ENCODE results near the gene PRDX3. TPM values are rescaled to one million over a fixed set of nuclear protein-coding genes. Genes with fewer than 3 reads are reported as not detected.

The PRDX3 gene
- total and polyA plus RNA-seq, 2 of the 4 experiments (the other 2 are of a cell fraction) = 169 to 187 TPM

- ChIA-PET POLR2A (ENCODE audit: unreplicated experiment) (no interaction called here), CTCF (no interaction called here)
- no peak overlapping the region for H4K5ac ChIP-seq (ENCODE audit: low read depth, low read length)
- TF ChIP-seq BHLHE40 (IDR thresholded peaks at IDR 0.05; ENCODE audit: low read depth, low read length) = no peak
- no peak for TF ChIP-seq CTCF (conservative IDR thresholded peaks at IDR 0.05; ENCODE audit: low read depth, low read length)
- TF ChIP-seq POLR2A (IDR thresholded peaks at IDR 0.05; ENCODE audit: low read depth, low read length) = no peak
- TF ChIP-seq, protein P1, sequence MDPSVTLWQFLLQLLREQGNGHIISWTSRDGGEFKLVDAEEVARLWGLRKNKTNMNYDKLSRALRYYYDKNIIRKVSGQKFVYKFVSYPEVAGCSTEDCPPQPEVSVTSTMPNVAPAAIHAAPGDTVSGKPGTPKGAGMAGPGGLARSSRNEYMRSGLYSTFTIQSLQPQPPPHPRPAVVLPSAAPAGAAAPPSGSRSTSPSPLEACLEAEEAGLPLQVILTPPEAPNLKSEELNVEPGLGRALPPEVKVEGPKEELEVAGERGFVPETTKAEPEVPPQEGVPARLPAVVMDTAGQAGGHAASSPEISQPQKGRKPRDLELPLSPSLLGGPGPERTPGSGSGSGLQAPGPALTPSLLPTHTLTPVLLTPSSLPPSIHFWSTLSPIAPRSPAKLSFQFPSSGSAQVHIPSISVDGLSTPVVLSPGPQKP (IDR thresholded peaks at IDR 0.05; ENCODE audit: borderline replicate concordance, low read depth, low read length) = no peak
- no peak for TF ChIP-seq SMC3 (IDR thresholded peaks at IDR 0.05; ENCODE audit: low read depth, low read length)
- TF ChIP-seq NFE2L2 (IDR thresholded peaks at IDR 0.05; ENCODE audit: low read depth, low read length) = no peak
- no peak for TF ChIP-seq RFX5 (IDR thresholded peaks at IDR 0.05; ENCODE audit: low read depth, low read length)
- no peak for TF ChIP-seq MAZ (IDR thresholded peaks at IDR 0.05; ENCODE audit: borderline replicate concordance, low read depth, low read length)
- no peak for TF ChIP-seq RAD21 (IDR thresholded peaks at IDR 0.05; ENCODE audit: low read length)
- no peak for TF ChIP-seq MXI1 (IDR thresholded peaks at IDR 0.05; ENCODE audit: borderline replicate concordance, low read depth, low read length)
- TF ChIP-seq RCOR1 (IDR thresholded peaks at IDR 0.05; ENCODE audit: insufficient replicate concordance, low read length) = no peak
- TF ChIP-seq FOS (IDR thresholded peaks at IDR 0.05; ENCODE audit: low read depth, low read length) = no peak
- no peak for TF ChIP-seq CHD1 (IDR thresholded peaks at IDR 0.05; ENCODE audit: low read depth, low read length)
- TF ChIP-seq CEBPB (IDR thresholded peaks at IDR 0.05; ENCODE audit: low read depth, low read length) = no peak
- TF ChIP-seq MAFK (IDR thresholded peaks at IDR 0.05; ENCODE audit: low read depth, low read length) = no peak
- no peak for TF ChIP-seq USF2 (IDR thresholded peaks at IDR 0.05; ENCODE audit: low read depth, low read length)
- no peak overlapping the region for H2AK5ac ChIP-seq (ENCODE audit: low read depth, low read length)
- 0 out of 2 replicates have a peak, but pooled peaks cover 5% of the 10 kb centered on the region for H3K9me1 ChIP-seq (ENCODE audit: insufficient read depth, low read length)
- DNase-seq (no peak), ATAC-seq (ENCODE audit: low read depth) (no peak)
- dilution Hi-C loops (cut with HindIII; ENCODE audit: low sequenced_read_pairs, unreplicated experiment) (no loop called here), intact Hi-C loops (cut with micrococcal nuclease) (no loop called here), in situ Hi-C loops (cut with MboI; ENCODE audit: low sequenced_read_pairs) (no loop called here)
- no peak overlapping the region for H3K9ac ChIP-seq (ENCODE audit: low read depth, low read length)
- no peak overlapping the region for H2BK120ac ChIP-seq (ENCODE audit: low read depth, low read length)
- H2BK15ac ChIP-seq (ENCODE audit: low read depth, low read length) = no peak overlapping the region
- 0 out of 2 replicates have a peak overlapping the region, but pooled peaks have one; percentile 3 for H3K4ac ChIP-seq (ENCODE audit: low read depth, low read length)
- H3K27me3 ChIP-seq (ENCODE audit: control insufficient read depth, insufficient read depth, low read length) = no peaks in the 10 kb centered on the region
- H3K4me1 ChIP-seq (ENCODE audit: control insufficient read depth, insufficient read depth, low read length) = peaks cover 7% of the 10 kb centered on the region
- peaks cover 5 to 27% of the 10 kb centered on the region in 2 experiments for H3K79me1 ChIP-seq (ENCODE audit: low read depth in 1 of 2, low read length in 2 of 2)
- no peak overlapping the region for H2AK9ac ChIP-seq (replicated peaks; ENCODE audit: low read depth, low read length, poor library complexity)
- H3K18ac ChIP-seq (ENCODE audit: low read depth, low read length) = no peak overlapping the region
- H4K20me1 ChIP-seq (ENCODE audit: insufficient read depth, low read length) = no peaks in the 10 kb centered on the region
- H3K4me2 ChIP-seq (ENCODE audit: low read depth, low read length) = no peak overlapping the region
- peaks cover 20% of the 10 kb centered on the region for H3K36me3 ChIP-seq (ENCODE audit: control insufficient read depth, insufficient read depth, low read length)
- H2BK20ac ChIP-seq (ENCODE audit: low read depth, low read length) = no peak overlapping the region
- H3K9me3 ChIP-seq (ENCODE audit: control insufficient read depth, insufficient read depth, low read length) = no peaks in the 10 kb centered on the region
- H4K8ac ChIP-seq (ENCODE audit: low read depth in 2 of 2, low read length in 2 of 2) = no peak overlapping the region
- H2BK5ac ChIP-seq (ENCODE audit: low read depth, low read length, poor library complexity, severe bottlenecking) = no peak overlapping the region
- no TSS peak for BruUV-seq (replicated peaks)
- no peak overlapping the region for H3K14ac ChIP-seq (replicated peaks; ENCODE audit: low read depth, low read length)
- H2AFZ ChIP-seq (replicated peaks; ENCODE audit: low read length, poor library complexity) = no peak overlapping the region
- H4K91ac ChIP-seq (ENCODE audit: insufficient read depth, low read depth, low read length) = no peak overlapping the region
- no peak overlapping the region for H3K27ac ChIP-seq (ENCODE audit: insufficient read depth, low read length)
- no peak overlapping the region for H3K4me3 ChIP-seq (ENCODE audit: insufficient read depth, low read depth, low read length)
- H3K23ac ChIP-seq (ENCODE audit: low read depth, low read length) = no peak overlapping the region
- 84% methylated on average over 7 of the region's 8 CpGs; no CpG with 5 or more reads in 1 of the 2 experiments for WGBS, 2 experiments (ENCODE audit: extremely low coverage in 2 of 2, insufficient read length in 1 of 2)
- H3K56ac ChIP-seq (ENCODE audit: extremely low read depth, insufficient read depth, low read length) = no peak overlapping the region
Measured at GRCh38 chr10:119166564-119166963, 12.0 kb downstream of the PRDX3 start.
